HK-2 (cell line): ENCODE results near the gene MICAL3.
"Not testable (repeated sequence)": the region's sequence is repeated elsewhere in the genome, so short reads cannot be mapped to it uniquely, and the experiment has no call there.

Experiments
- DNase-seq: peaks from one replicate; pipeline ENCODE4 v3.0.0-alpha.2; 2018; ENCODE audit not compliant: unreplicated experiment

MICAL3 gene

GRCh38 chr22:17939011-17939410 is 85.3 kb downstream of the MICAL3 start:
- DNase-seq: no peak

- no peak for DNase-seq
Measured at GRCh38 chr22:17938484-17938924, 85.9 kb downstream of the MICAL3 start.

GRCh38 chr22:17932457-17932856 is 91.9 kb downstream of the MICAL3 start:
- not testable (repeated sequence) for DNase-seq

- no peak for DNase-seq
Measured at GRCh38 chr22:17931400-17931825, 92.9 kb downstream of the MICAL3 start.

GRCh38 chr22:17930455-17931313 is 93.7 kb downstream of the MICAL3 start:
- no peak for DNase-seq

- DNase-seq: no peak
Measured at GRCh38 chr22:17929909-17930308, 94.5 kb downstream of the MICAL3 start.

GRCh38 chr22:17928391-17928790 is 96.0 kb downstream of the MICAL3 start:
- DNase-seq: no peak

GRCh38 chr22:17927062-17927461 is 97.3 kb downstream of the MICAL3 start:
- DNase-seq: no peak

- no peak for DNase-seq
Measured at GRCh38 chr22:17926516-17926915, 97.8 kb downstream of the MICAL3 start.

- DNase-seq: no peak
Measured at GRCh38 chr22:17925431-17925841, 98.9 kb downstream of the MICAL3 start.

- no peak for DNase-seq
Measured at GRCh38 chr22:17924735-17925364, 99.5 kb downstream of the MICAL3 start.

- DNase-seq: no peak
Measured at GRCh38 chr22:17924076-17924475, 100.3 kb downstream of the MICAL3 start.

GRCh38 chr22:17922925-17923903 is 101.1 kb downstream of the MICAL3 start:
- DNase-seq: peak; percentile 48

- DNase-seq: no peak
Measured at GRCh38 chr22:17921871-17922821, 102.2 kb downstream of the MICAL3 start.

- no peak for DNase-seq
Measured at GRCh38 chr22:17920992-17921650, 103.2 kb downstream of the MICAL3 start.

GRCh38 chr22:17920145-17920605 is 104.2 kb downstream of the MICAL3 start:
- DNase-seq: no peak

- DNase-seq: no peak
Measured at GRCh38 chr22:17919276-17920144, 104.9 kb downstream of the MICAL3 start.

- peak; percentile 27 for DNase-seq
Measured at GRCh38 chr22:17918840-17919239, 105.5 kb downstream of the MICAL3 start.

- DNase-seq: no peak
Measured at GRCh38 chr22:17917490-17917983, 106.8 kb downstream of the MICAL3 start.
